Suprapubic skin (tissue), 4 donors: ENCODE measurements around the gene TECPR1. TPM values are rescaled to one million over a fixed set of nuclear protein-coding genes. Genes with fewer than 3 reads are reported as not detected.

Experiments used
- DNase-seq, 2 donors: peaks; one replicate each; pipeline ENCODE4 v3.0.0-alpha.2; 2019; ENCODE audit warnings: low spot score in 2 of 2
- H3K27ac ChIP-seq: fragments of 200-600 bp; sonication (generic); one replicate; pipeline ENCODE4 v1.5.1; 2019
- H3K27me3 ChIP-seq: fragments of 200-600 bp; sonication (generic); one replicate; pipeline ENCODE4 v1.5.1; 2019
- H3K36me3 ChIP-seq: fragments of 200-600 bp; sonication (generic); one replicate; pipeline ENCODE4 v1.5.1; 2019
- H3K4me1 ChIP-seq: fragments of 200-600 bp; sonication (generic); one replicate; pipeline ENCODE4 v1.5.1; 2019
- H3K4me3 ChIP-seq: fragments of 200-600 bp; sonication (generic); one replicate; pipeline ENCODE4 v1.5.1; 2019; ENCODE audit warnings: mild to moderate bottlenecking
- H3K9me3 ChIP-seq: fragments of 200-600 bp; sonication (generic); one replicate; pipeline ENCODE4 v1.5.1; 2019
- EP300 ChIP-seq: sonication (generic); formaldehyde crosslinking; IDR thresholded peaks from one replicate; pipeline ENCODE4 v1.6.1; 2017; ENCODE audit warnings: antibody characterized with exemption
- POLR2A ChIP-seq, 2 donors: fragments of 450-650 bp; IDR thresholded peaks; one replicate each; pipeline ENCODE4 v1.6.1; 2017; ENCODE audit warnings: antibody characterized with exemption in 2 of 2, mild to moderate bottlenecking in 2 of 2, moderate library complexity in 2 of 2
- POLR2AphosphoS5 ChIP-seq, 3 donors: sonication (generic); formaldehyde crosslinking; IDR thresholded peaks; one replicate each; pipeline ENCODE4 v1.6.1; 2017; ENCODE audit warnings: antibody characterized with exemption in 3 of 3
- WGBS: methylation state at CpG from one replicate; pipeline ENCODE4 v1.1.5; 2018; 5-methylcytosine and 5-hydroxymethylcytosine counted together
- total RNA-seq, 4 donors: library from RNA; depleted of rRNA; stranded (reverse); fragments of >200 nt; gene quantifications; one replicate each; pipeline ENCODE4 v1.1.0, GENCODE V29; 2016
- TF ChIP-seq, protein P1 (sequence below), 2 donors: fragments of 200-600 bp in 1 of 2; fragments of 450-650 bp in 1 of 2; sonication (generic) in 1 of 2; IDR thresholded peaks; one replicate each; pipeline ENCODE4 v1.5.1; 2016 to 2019; ENCODE audit warnings: antibody characterized with exemption in 2 of 2, mild to moderate bottlenecking in 1 of 2, moderate library complexity in 1 of 2

TECPR1 gene
- total RNA-seq, 4 donors from 2014 or later, result 15.3 to 20.9 (median 16.5) TPM

DNA sequence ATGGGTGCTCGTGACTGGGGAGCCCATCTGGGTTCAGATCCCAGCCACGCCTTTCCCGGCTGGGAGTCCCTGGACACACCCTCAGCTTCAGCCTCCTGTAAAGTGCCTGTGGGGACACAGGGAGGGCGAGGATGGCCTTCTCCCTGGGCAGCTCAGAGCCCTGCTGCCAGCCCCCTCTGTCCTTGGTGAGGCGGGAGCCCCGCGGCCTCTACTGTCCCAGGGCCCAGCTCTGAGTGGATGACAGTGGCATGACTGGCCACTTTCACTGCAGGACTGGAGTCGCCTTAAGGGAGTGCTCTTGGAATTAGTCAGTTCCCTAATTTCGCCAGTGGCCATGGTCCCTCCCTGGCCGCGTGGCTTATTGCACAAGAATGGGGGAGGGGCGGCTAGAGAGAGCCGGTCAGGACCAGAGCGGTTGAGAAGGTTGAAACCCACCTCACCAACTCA, 34.1 kb upstream of the TECPR1 start:
- H3K4me3 ChIP-seq, result peak overlapping the region; percentile 97

DNA sequence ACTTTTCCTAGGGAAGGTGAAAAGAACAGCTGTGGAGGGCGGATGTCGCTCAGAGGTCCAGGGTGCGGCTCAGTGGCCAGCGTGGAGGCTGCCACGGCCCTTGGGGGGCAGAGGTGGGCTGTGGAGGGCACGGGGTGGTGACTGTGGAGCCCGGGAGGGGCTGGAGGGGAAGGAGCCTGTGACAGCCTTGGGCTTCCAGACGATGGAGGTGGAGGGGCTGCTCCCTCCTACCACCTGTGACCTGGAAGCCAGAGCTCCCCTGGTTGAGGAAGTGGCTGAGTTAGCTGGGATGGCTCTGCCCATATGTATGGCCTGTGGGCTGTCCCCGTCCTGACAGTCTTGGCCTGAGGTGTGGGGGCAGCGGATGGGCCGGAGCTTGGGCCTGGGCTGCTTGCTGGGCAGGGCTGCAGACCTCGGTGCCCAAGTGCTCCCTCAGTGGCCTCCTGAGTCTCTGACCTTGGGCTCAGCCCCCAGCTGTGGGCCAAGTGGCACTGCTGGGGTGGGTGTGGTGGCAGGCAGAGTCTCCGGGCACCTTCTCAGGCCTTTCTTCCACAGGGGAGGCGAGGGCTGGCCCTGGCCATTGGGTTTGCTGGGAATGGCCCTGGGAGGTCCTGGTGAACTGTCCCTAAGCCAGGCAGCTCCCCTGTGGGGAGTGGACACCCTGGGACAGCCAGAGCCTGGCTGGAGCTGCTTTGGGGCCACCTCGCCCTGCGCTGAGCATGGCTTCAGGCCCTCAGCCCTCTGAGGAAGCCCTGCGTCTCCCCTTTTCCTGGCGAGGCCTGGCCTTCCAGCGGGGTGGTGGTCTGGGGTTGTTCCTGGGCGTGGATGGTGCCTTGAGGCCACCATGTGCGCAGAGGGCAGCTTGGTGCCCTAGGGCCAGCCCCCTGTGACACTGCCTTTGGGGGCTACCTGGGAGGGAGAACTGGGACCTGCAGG, 33.4 kb upstream of the TECPR1 start:
- Histone ChIP-seq H3K9me3 (no peaks in the 10 kb centered on the region), H3K36me3 (peaks cover 8% of the 10 kb centered on the region), H3K4me1 (peaks cover 84% of the 10 kb centered on the region), H3K27ac (peak overlapping the region; percentile 99), H3K27me3 (no peaks in the 10 kb centered on the region), H3K4me3 (peak overlapping the region; percentile 97)
- TF ChIP-seq EP300 (no peak), POLR2AphosphoS5 (IDR thresholded peaks at IDR 0.05) (no peak), POLR2A (IDR thresholded peaks at IDR 0.05) (no peak)
- TF ChIP-seq, protein P1, sequence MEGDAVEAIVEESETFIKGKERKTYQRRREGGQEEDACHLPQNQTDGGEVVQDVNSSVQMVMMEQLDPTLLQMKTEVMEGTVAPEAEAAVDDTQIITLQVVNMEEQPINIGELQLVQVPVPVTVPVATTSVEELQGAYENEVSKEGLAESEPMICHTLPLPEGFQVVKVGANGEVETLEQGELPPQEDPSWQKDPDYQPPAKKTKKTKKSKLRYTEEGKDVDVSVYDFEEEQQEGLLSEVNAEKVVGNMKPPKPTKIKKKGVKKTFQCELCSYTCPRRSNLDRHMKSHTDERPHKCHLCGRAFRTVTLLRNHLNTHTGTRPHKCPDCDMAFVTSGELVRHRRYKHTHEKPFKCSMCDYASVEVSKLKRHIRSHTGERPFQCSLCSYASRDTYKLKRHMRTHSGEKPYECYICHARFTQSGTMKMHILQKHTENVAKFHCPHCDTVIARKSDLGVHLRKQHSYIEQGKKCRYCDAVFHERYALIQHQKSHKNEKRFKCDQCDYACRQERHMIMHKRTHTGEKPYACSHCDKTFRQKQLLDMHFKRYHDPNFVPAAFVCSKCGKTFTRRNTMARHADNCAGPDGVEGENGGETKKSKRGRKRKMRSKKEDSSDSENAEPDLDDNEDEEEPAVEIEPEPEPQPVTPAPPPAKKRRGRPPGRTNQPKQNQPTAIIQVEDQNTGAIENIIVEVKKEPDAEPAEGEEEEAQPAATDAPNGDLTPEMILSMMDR (IDR thresholded peaks at IDR 0.05), result no peak
- no peak for DNase-seq
- WGBS, result 57% methylated on average over 13 of the region's 21 CpGs

More for the DNA sequence above, 34.1 kb upstream of the TECPR1 start:
- Histone ChIP-seq H3K9me3 (no peaks in the 10 kb centered on the region), H3K36me3 (peaks cover 8% of the 10 kb centered on the region), H3K27ac (peak overlapping the region; percentile 99), H3K4me1 (peaks cover 78% of the 10 kb centered on the region), H3K27me3 (no peaks in the 10 kb centered on the region)
- TF ChIP-seq POLR2A (IDR thresholded peaks at IDR 0.05), result peak in 1 of 2 donors; percentile 47
- no peak for TF ChIP-seq EP300
- peak in 2 of 3 donors; percentile 53 to 76 for TF ChIP-seq POLR2AphosphoS5 (IDR thresholded peaks at IDR 0.05)
- peak; percentile 89 to 93 for DNase-seq
- WGBS, result 20% methylated on average over 1 of the region's 14 CpGs

DNA sequence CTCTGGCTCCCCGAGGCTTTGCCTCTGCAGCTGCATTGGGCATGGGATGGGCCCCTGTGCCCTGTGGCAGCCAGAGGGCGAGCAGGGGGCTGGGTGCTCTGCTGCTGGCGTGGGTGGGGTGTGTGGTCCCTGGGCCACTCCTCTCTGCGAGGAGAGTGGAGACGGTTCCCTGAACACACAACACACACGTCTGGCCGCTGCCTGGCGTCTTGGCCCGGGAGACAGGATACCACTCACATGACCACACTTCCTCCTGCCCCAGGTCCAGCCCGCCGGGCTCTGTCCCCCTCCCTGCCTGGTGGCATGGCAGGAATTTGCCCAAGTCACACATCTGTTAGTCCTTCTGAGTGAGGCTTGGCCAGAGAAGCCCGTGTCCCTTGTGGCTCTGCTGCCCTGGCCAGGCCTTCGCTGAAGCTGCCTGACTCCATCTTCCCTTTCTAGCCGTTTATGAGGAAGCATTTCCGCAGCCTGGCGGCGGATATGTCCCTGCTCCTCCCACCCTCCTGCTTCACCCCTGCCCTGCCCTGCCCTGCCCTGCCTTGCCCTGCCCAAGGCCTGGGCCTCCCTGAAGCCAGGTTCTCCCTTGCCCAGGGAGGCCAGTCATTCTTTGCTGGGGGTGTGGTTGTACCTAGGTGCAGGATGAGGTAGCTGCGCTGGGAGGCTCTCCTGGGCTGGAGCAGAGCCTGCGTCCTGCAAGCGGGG, 32.5 kb upstream of the TECPR1 start:
- Histone ChIP-seq H3K9me3 (no peaks in the 10 kb centered on the region), H3K27me3 (no peaks in the 10 kb centered on the region), H3K36me3 (peaks cover 8% of the 10 kb centered on the region), H3K27ac (peak overlapping the region; percentile 99), H3K4me1 (peaks cover 84% of the 10 kb centered on the region), H3K4me3 (peak overlapping the region; percentile 97)
- TF ChIP-seq EP300, result no peak
- TF ChIP-seq POLR2AphosphoS5 (IDR thresholded peaks at IDR 0.05), result peak in 2 of 3 donors; percentile 50 to 75
- peak in 1 of 2 donors; percentile 31 for TF ChIP-seq POLR2A (IDR thresholded peaks at IDR 0.05)
- TF ChIP-seq, protein P1 (IDR thresholded peaks at IDR 0.05), result no peak
- peak in 1 of 2 donors; percentile 89 for DNase-seq
- WGBS, result 41% methylated on average over 5 of the region's 20 CpGs

DNA sequence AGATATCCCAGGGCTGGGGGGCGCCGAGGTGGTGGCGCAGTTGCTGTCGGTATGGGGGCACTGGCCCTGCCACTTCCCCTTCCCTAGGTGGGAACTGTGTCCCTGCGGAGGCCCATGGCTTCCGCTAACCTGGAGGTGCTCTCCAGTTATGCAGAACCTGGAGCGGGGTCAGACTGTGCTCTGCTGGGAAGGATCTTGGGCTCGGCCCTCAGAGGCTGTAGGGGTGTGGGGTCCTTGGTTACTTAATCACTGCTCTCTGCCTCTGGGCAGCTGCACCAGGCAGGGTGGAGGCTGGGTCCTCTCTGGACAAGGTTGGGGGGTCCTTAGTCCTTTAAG, 31.8 kb upstream of the TECPR1 start:
- Histone ChIP-seq H3K4me3 (peak overlapping the region; percentile 97), H3K9me3 (no peaks in the 10 kb centered on the region), H3K27ac (peak overlapping the region; percentile 99), H3K27me3 (no peaks in the 10 kb centered on the region), H3K36me3 (peaks cover 4% of the 10 kb centered on the region), H3K4me1 (peaks cover 78% of the 10 kb centered on the region)
- WGBS, result 52% methylated on average over 8 of the region's 8 CpGs
- TF ChIP-seq EP300, result no peak
- no peak for TF ChIP-seq POLR2AphosphoS5 (IDR thresholded peaks at IDR 0.05)
- TF ChIP-seq POLR2A (IDR thresholded peaks at IDR 0.05), result no peak
- TF ChIP-seq, protein P1 (IDR thresholded peaks at IDR 0.05), result no peak
- DNase-seq, result no peak

DNA sequence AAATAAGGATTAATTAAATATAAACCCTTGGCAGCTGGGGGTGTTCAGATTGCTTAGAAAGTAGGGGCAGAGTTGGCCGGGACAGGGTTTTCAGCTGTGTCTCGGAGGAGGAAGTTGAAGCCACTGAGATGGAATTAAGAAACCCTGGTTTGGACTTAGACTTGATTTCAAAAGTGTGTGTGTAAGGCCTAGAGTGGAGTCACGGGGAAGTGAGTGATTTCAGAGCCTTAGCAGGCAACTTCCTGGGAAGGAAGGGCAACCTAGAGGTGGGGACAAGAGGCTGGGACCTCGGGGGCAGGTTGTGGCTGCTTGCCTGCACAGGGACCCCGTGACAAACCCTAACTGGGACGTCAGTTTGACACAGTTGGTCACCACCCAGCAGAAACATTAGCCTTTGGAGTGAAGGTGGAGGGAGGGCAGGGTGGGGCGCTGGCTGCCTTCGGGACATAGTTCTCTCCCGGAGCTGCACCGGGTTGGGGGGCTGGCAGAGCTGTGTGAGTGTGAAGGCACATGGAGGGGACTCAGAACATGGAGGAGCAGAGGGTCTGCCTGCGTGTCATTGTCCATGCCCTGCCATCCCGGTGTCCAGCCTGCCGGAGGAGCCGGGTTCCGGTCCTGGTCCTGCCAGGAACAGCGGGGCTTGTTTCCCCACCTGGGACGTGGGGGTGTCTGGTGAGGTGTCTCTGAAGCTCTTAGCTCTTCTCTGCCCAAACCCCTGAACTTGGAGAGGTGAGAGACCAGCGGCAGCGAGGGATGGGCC, 31.3 kb upstream of the TECPR1 start:
- H3K4me1 ChIP-seq, result peaks cover 72% of the 10 kb centered on the region
- peak overlapping the region; percentile 97 for H3K4me3 ChIP-seq
- 37% methylated on average over 9 of the region's 19 CpGs for WGBS

More for the DNA sequence above, 31.3 kb upstream of the TECPR1 start:
- H3K27ac ChIP-seq, result peak overlapping the region; percentile 99
- no peaks in the 10 kb centered on the region for H3K27me3 ChIP-seq
- H3K9me3 ChIP-seq, result no peaks in the 10 kb centered on the region
- peak in 1 of 2 donors; percentile 53 for TF ChIP-seq POLR2A (IDR thresholded peaks at IDR 0.05)
- peak in 1 of 3 donors; percentile 36 for TF ChIP-seq POLR2AphosphoS5 (IDR thresholded peaks at IDR 0.05)
- TF ChIP-seq EP300, result no peak
- TF ChIP-seq, protein P1 (IDR thresholded peaks at IDR 0.05), result no peak
- DNase-seq, result no peak
- no peaks in the 10 kb centered on the region for H3K36me3 ChIP-seq
